Esophagus squamous epithelium (tissue), 4 donors: Measurements from ENCODE around the gene MCCD1.

ENCODE experiments used
- CTCF ChIP-seq, 6 experiments: fragments of 450-650 bp in 4 of 6; fragments of 200-600 bp in 2 of 6; sonication (generic) in 2 of 6; IDR thresholded peaks; one replicate each; pipeline ENCODE4 v1.5.1; 2016 to 2019; ENCODE audit warnings: antibody characterized with exemption in 6 of 6, mild to moderate bottlenecking in 4 of 6, moderate library complexity in 4 of 6
- POLR2A ChIP-seq, 4 donors: fragments of 450-650 bp; IDR thresholded peaks; one replicate each; pipeline ENCODE4 v1.6.1; 2017; ENCODE audit warnings: antibody characterized with exemption in 4 of 4, mild to moderate bottlenecking in 4 of 4, moderate library complexity in 3 of 4

- TF ChIP-seq CTCF (IDR thresholded peaks at IDR 0.05) (no peak), POLR2A (IDR thresholded peaks at IDR 0.05) (no peak)
Measured at GRCh38 chr6:31557443-31558317, 28.9 kb downstream of the MCCD1 start.
